Measurements from ENCODE around the gene ULK1. TPM values are rescaled to one million over a fixed set of nuclear protein-coding genes. Genes with fewer than 3 reads are reported as not detected.

The ULK1 gene
- total and polyA plus RNA-seq, 2 of the 13 experiments (the other 11 are each of a cell fraction or from before 2014, with no cell fraction given) = 2.8 to 10.1 TPM

DNA sequence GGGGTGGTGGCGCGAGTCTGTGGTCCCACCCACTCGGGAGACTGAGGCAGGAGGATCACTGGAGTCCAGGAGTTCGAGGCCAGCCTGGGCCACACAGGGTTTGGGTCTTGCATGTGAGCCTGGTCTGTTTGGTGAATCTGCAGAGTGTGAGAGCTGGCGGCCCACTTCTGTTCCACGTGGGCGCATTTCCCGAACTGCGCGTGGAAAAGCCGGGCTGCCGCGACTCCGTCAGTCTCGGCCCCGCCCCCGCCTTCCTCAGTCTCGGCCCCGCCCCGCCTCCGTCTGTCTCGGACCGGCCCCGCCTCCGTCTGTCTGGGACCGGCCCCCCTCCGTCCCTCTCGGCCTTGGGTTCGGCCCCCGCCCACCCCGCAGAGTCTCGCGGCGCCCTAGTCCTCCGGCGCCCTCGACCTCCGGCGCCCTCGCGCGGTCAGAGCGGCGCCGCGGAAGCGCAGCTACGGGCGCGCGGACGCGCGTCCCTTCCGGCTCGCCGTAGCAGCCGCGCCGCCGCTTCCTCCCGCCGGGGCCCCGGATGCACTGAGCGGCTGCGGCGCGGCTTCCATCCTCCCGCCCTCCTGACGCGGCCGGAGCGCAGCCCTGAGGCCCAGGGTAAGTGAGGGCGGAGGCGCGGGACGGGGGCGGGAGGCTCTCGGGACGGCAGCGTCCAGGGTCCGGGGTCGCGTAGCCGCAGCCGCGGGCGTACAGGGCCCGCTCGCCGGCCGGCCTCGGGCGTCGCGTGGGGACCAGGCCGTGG, 55.2 kb downstream of the ULK1 start, which contains the start of gene EP400 (continued):
- TF ChIP-seq, protein P1, sequence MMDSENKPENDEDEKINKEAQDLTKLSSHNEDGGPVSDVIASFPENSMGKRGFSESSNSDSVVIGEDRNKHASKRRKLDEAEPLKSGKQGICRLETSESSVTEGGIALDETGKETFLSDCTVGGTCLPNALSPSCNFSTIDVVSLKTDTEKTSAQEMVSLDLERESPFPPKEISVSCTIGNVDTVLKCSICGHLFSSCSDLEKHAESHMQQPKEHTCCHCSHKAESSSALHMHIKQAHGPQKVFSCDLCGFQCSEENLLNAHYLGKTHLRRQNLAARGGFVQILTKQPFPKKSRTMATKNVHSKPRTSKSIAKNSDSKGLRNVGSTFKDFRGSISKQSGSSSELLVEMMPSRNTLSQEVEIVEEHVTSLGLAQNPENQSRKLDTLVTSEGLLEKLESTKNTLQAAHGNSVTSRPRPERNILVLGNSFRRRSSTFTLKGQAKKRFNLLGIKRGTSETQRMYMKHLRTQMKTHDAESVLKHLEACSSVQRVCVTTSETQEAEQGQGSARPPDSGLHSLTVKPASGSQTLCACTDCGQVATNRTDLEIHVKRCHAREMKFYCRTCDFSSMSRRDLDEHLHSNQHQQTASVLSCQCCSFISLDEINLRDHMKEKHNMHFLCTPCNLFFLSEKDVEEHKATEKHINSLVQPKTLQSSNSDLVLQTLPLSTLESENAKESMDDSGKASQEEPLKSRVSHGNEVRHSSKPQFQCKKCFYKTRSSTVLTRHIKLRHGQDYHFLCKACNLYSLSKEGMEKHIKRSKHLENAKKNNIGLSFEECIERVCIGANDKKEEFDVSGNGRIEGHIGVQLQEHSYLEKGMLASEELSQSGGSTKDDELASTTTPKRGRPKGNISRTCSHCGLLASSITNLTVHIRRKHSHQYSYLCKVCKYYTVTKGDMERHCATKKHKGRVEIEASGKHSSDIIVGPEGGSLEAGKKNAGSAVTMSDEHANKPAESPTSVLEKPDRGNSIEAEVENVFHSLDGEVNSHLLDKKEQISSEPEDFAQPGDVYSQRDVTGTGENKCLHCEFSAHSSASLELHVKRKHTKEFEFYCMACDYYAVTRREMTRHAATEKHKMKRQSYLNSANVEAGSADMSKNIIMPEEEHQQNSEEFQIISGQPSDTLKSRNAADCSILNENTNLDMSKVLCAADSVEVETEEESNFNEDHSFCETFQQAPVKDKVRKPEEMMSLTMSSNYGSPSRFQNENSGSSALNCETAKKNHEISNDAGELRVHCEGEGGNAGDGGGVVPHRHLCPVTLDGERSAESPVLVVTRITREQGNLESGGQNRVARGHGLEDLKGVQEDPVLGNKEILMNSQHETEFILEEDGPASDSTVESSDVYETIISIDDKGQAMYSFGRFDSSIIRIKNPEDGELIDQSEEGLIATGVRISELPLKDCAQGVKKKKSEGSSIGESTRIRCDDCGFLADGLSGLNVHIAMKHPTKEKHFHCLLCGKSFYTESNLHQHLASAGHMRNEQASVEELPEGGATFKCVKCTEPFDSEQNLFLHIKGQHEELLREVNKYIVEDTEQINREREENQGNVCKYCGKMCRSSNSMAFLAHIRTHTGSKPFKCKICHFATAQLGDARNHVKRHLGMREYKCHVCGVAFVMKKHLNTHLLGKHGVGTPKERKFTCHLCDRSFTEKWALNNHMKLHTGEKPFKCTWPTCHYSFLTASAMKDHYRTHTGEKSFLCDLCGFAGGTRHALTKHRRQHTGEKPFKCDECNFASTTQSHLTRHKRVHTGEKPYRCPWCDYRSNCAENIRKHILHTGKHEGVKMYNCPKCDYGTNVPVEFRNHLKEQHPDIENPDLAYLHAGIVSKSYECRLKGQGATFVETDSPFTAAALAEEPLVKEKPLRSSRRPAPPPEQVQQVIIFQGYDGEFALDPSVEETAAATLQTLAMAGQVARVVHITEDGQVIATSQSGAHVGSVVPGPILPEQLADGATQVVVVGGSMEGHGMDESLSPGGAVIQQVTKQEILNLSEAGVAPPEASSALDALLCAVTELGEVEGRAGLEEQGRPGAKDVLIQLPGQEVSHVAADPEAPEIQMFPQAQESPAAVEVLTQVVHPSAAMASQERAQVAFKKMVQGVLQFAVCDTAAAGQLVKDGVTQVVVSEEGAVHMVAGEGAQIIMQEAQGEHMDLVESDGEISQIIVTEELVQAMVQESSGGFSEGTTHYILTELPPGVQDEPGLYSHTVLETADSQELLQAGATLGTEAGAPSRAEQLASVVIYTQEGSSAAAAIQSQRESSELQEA (CRISPR knock-in tag; IDR thresholded peaks at IDR 0.05; ENCODE audit: not compliant biosample characterization) = no peak
- TF ChIP-seq ZNF354B (CRISPR knock-in tag; IDR thresholded peaks at IDR 0.05) (no peak), ZSCAN20 (CRISPR knock-in tag; IDR thresholded peaks at IDR 0.05; ENCODE audit: borderline replicate concordance) (no peak), MTF1 (CRISPR knock-in tag; IDR thresholded peaks at IDR 0.05) (no peak), SP1 (IDR thresholded peaks at IDR 0.05) (no peak), SP1 (CRISPR knock-in tag; IDR thresholded peaks at IDR 0.05) (peak; percentile 39), ZNF180 (CRISPR knock-in tag; IDR thresholded peaks at IDR 0.05; ENCODE audit: borderline replicate concordance, low read depth) (no peak), MAFF (IDR thresholded peaks at IDR 0.05; ENCODE audit: low read depth, low read length) (no peak), ZNF550 (CRISPR knock-in tag; IDR thresholded peaks at IDR 0.05; ENCODE audit: borderline replicate concordance) (no peak), SNAPC2 (CRISPR knock-in tag; IDR thresholded peaks at IDR 0.05) (no peak), MXI1 (IDR thresholded peaks at IDR 0.05; ENCODE audit: borderline replicate concordance, low read depth, low read length) (peak; percentile 65; the same call in 1 of the 3 replicates), ZNF780A (CRISPR knock-in tag; IDR thresholded peaks at IDR 0.05) (no peak), BORCS8-MEF2B (CRISPR knock-in tag; IDR thresholded peaks at IDR 0.05) (no peak; the same call in 1 of the 2 replicates), ETV5 (CRISPR knock-in tag; IDR thresholded peaks at IDR 0.05; ENCODE audit: borderline replicate concordance) (peak; percentile 47), SRF (IDR thresholded peaks at IDR 0.05; ENCODE audit: low read depth, low read length) (no peak)
- TF ChIP-seq, protein P2, sequence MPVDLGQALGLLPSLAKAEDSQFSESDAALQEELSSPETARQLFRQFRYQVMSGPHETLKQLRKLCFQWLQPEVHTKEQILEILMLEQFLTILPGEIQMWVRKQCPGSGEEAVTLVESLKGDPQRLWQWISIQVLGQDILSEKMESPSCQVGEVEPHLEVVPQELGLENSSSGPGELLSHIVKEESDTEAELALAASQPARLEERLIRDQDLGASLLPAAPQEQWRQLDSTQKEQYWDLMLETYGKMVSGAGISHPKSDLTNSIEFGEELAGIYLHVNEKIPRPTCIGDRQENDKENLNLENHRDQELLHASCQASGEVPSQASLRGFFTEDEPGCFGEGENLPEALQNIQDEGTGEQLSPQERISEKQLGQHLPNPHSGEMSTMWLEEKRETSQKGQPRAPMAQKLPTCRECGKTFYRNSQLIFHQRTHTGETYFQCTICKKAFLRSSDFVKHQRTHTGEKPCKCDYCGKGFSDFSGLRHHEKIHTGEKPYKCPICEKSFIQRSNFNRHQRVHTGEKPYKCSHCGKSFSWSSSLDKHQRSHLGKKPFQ (CRISPR knock-in tag; IDR thresholded peaks at IDR 0.05; ENCODE audit: insufficient replicate concordance) = no peak
- TF ChIP-seq, protein P3, sequence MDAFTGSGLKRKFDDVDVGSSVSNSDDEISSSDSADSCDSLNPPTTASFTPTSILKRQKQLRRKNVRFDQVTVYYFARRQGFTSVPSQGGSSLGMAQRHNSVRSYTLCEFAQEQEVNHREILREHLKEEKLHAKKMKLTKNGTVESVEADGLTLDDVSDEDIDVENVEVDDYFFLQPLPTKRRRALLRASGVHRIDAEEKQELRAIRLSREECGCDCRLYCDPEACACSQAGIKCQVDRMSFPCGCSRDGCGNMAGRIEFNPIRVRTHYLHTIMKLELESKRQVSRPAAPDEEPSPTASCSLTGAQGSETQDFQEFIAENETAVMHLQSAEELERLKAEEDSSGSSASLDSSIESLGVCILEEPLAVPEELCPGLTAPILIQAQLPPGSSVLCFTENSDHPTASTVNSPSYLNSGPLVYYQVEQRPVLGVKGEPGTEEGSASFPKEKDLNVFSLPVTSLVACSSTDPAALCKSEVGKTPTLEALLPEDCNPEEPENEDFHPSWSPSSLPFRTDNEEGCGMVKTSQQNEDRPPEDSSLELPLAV (CRISPR knock-in tag; conservative IDR thresholded peaks at IDR 0.05; ENCODE audit: low read depth) = no peak
- TF ChIP-seq, protein P4, sequence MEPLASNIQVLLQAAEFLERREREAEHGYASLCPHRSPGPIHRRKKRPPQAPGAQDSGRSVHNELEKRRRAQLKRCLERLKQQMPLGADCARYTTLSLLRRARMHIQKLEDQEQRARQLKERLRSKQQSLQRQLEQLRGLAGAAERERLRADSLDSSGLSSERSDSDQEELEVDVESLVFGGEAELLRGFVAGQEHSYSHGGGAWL (CRISPR knock-in tag; IDR thresholded peaks at IDR 0.05) = no peak

All from HepG2 (cell line).